ENCODE measurements around the gene LYRM4.

The LYRM4 gene

GRCh38 chr6:5109436-5109835 lies 151.3 kb downstream of the LYRM4 start:
- H4K8ac ChIP-seq (ENCODE audit: low read depth, low read length): no peak overlapping the region
- no peak overlapping the region for H3K14ac ChIP-seq (ENCODE audit: low read length)
- no peak overlapping the region for H3K18ac ChIP-seq (ENCODE audit: low read length)
- H3K4me2 ChIP-seq (ENCODE audit: low read length): no peak overlapping the region
- H3K79me2 ChIP-seq (ENCODE audit: control insufficient read depth, insufficient read depth, low read length, poor library complexity): no peaks in the 10 kb centered on the region
- peaks cover 0 to 2% of the 10 kb centered on the region in 2 experiments for H3K36me3 ChIP-seq (ENCODE audit: control insufficient read depth in 1 of 2, insufficient read depth in 2 of 2, low read length in 2 of 2)
- no peak overlapping the region for H2BK120ac ChIP-seq (ENCODE audit: insufficient read depth, low read length, poor library complexity)
- no peak overlapping the region for H2BK5ac ChIP-seq (ENCODE audit: low read depth, low read length, poor library complexity)
- no peaks in the 10 kb centered on the region for H3K27me3 ChIP-seq (ENCODE audit: insufficient read depth, low read length)
- no peaks in the 10 kb centered on the region for H3K79me1 ChIP-seq (ENCODE audit: low read length)
- no peak overlapping the region for H2BK12ac ChIP-seq (ENCODE audit: low read length)
- H3K4ac ChIP-seq (ENCODE audit: low read depth, low read length): no peak overlapping the region
- no peak overlapping the region for H3K23ac ChIP-seq (ENCODE audit: low read length)
- WGBS (ENCODE audit: extremely low coverage, insufficient coverage, insufficient read length): no CpG with 5 or more reads among the region's 10 CpGs
- H3K27ac ChIP-seq (ENCODE audit: low read depth, low read length): no peak overlapping the region
- no peak overlapping the region for H4K91ac ChIP-seq (ENCODE audit: low read depth, low read length)
- H2AK5ac ChIP-seq (ENCODE audit: low read length): no peak overlapping the region
- H4K12ac ChIP-seq (ENCODE audit: low read depth, low read length): no peak overlapping the region
- no peak for DNase-seq
- no peak overlapping the region for H3K4me3 ChIP-seq (ENCODE audit: low read depth, low read length)
- H2AFZ ChIP-seq (ENCODE audit: insufficient read depth, low read length, poor library complexity): no peak overlapping the region
- no peak overlapping the region for H3K9ac ChIP-seq (ENCODE audit: low read length)
- peaks cover 0 to 12% of the 10 kb centered on the region in 2 experiments for H3K4me1 ChIP-seq (ENCODE audit: control insufficient read depth in 1 of 2, insufficient read depth in 2 of 2, low read length in 2 of 2)
- no peaks in the 10 kb centered on the region for H3K9me3 ChIP-seq (ENCODE audit: insufficient read depth, low read depth, low read length)

GRCh38 chr6:5108536-5109150 lies 152.1 kb downstream of the LYRM4 start:
- H3K36me3 ChIP-seq (ENCODE audit: control insufficient read depth in 1 of 2, insufficient read depth in 2 of 2, low read length in 2 of 2): peaks cover 0 to 2% of the 10 kb centered on the region in 2 experiments
- no peak overlapping the region for H2BK120ac ChIP-seq (ENCODE audit: insufficient read depth, low read length, poor library complexity)
- peaks cover 0 to 12% of the 10 kb centered on the region in 2 experiments for H3K4me1 ChIP-seq (ENCODE audit: control insufficient read depth in 1 of 2, insufficient read depth in 2 of 2, low read length in 2 of 2)
- H3K79me1 ChIP-seq (ENCODE audit: low read length): no peaks in the 10 kb centered on the region
- H3K4me2 ChIP-seq (ENCODE audit: low read length): no peak overlapping the region
- no peaks in the 10 kb centered on the region for H3K79me2 ChIP-seq (ENCODE audit: control insufficient read depth, insufficient read depth, low read length, poor library complexity)
- no peak overlapping the region for H4K8ac ChIP-seq (ENCODE audit: low read depth, low read length)
- H3K23ac ChIP-seq (ENCODE audit: low read length): no peak overlapping the region
- H3K4ac ChIP-seq (ENCODE audit: low read depth, low read length): no peak overlapping the region
- no peaks in the 10 kb centered on the region for H3K27me3 ChIP-seq (ENCODE audit: insufficient read depth, low read length)
- WGBS (ENCODE audit: extremely low coverage, insufficient coverage, insufficient read length): no CpG with 5 or more reads among the region's 6 CpGs
- H2AK5ac ChIP-seq (ENCODE audit: low read length): no peak overlapping the region
- no peak overlapping the region for H3K14ac ChIP-seq (ENCODE audit: low read length)
- no peak overlapping the region for H2BK5ac ChIP-seq (ENCODE audit: low read depth, low read length, poor library complexity)
- no peak for DNase-seq
- H2AFZ ChIP-seq (ENCODE audit: insufficient read depth, low read length, poor library complexity): no peak overlapping the region
- H3K18ac ChIP-seq (ENCODE audit: low read length): no peak overlapping the region
- H4K91ac ChIP-seq (ENCODE audit: low read depth, low read length): no peak overlapping the region
- no peak overlapping the region for H2BK12ac ChIP-seq (ENCODE audit: low read length)
- no peak overlapping the region for H3K27ac ChIP-seq (ENCODE audit: low read depth, low read length)
- H3K9ac ChIP-seq (ENCODE audit: low read length): no peak overlapping the region
- no peaks in the 10 kb centered on the region for H3K9me3 ChIP-seq (ENCODE audit: insufficient read depth, low read depth, low read length)
- peak overlapping the region; percentile 7 for H3K4me3 ChIP-seq (ENCODE audit: low read depth, low read length)
- no peak overlapping the region for H4K12ac ChIP-seq (ENCODE audit: low read depth, low read length)

GRCh38 chr6:5108068-5108467 lies 152.7 kb downstream of the LYRM4 start:
- H3K14ac ChIP-seq (ENCODE audit: low read length): no peak overlapping the region
- no peaks in the 10 kb centered on the region for H3K9me3 ChIP-seq (ENCODE audit: insufficient read depth, low read depth, low read length)
- H3K23ac ChIP-seq (ENCODE audit: low read length): no peak overlapping the region
- no peak overlapping the region for H3K18ac ChIP-seq (ENCODE audit: low read length)
- H3K27ac ChIP-seq (ENCODE audit: low read depth, low read length): no peak overlapping the region
- no peak overlapping the region for H4K12ac ChIP-seq (ENCODE audit: low read depth, low read length)
- H3K36me3 ChIP-seq (ENCODE audit: control insufficient read depth in 1 of 2, insufficient read depth in 2 of 2, low read length in 2 of 2): peaks cover 0 to 2% of the 10 kb centered on the region in 2 experiments
- WGBS (ENCODE audit: extremely low coverage, insufficient coverage, insufficient read length): no CpG with 5 or more reads among the region's 9 CpGs
- no peak overlapping the region for H4K8ac ChIP-seq (ENCODE audit: low read depth, low read length)
- no peak overlapping the region for H3K4me2 ChIP-seq (ENCODE audit: low read length)
- H3K4ac ChIP-seq (ENCODE audit: low read depth, low read length): no peak overlapping the region
- H2BK120ac ChIP-seq (ENCODE audit: insufficient read depth, low read length, poor library complexity): no peak overlapping the region
- no peak overlapping the region for H2AFZ ChIP-seq (ENCODE audit: insufficient read depth, low read length, poor library complexity)
- H4K91ac ChIP-seq (ENCODE audit: low read depth, low read length): no peak overlapping the region
- no peaks in the 10 kb centered on the region for H3K79me2 ChIP-seq (ENCODE audit: control insufficient read depth, insufficient read depth, low read length, poor library complexity)
- peaks cover 0 to 12% of the 10 kb centered on the region in 2 experiments for H3K4me1 ChIP-seq (ENCODE audit: control insufficient read depth in 1 of 2, insufficient read depth in 2 of 2, low read length in 2 of 2)
- DNase-seq: no peak
- H2AK5ac ChIP-seq (ENCODE audit: low read length): no peak overlapping the region
- H2BK12ac ChIP-seq (ENCODE audit: low read length): no peak overlapping the region
- H3K9ac ChIP-seq (ENCODE audit: low read length): no peak overlapping the region
- H2BK5ac ChIP-seq (ENCODE audit: low read depth, low read length, poor library complexity): no peak overlapping the region
- no peaks in the 10 kb centered on the region for H3K27me3 ChIP-seq (ENCODE audit: insufficient read depth, low read length)
- no peaks in the 10 kb centered on the region for H3K79me1 ChIP-seq (ENCODE audit: low read length)
- H3K4me3 ChIP-seq (ENCODE audit: low read depth, low read length): no peak overlapping the region

GRCh38 chr6:5107341-5107740 lies 153.4 kb downstream of the LYRM4 start:
- DNase-seq: no peak
- H3K4me1 ChIP-seq (ENCODE audit: control insufficient read depth in 1 of 2, insufficient read depth in 2 of 2, low read length in 2 of 2): peaks cover 0 to 6% of the 10 kb centered on the region in 2 experiments
- H3K23ac ChIP-seq (ENCODE audit: low read length): no peak overlapping the region
- WGBS (ENCODE audit: extremely low coverage, insufficient coverage, insufficient read length): no CpG with 5 or more reads among the region's 10 CpGs
- no peak overlapping the region for H2AK5ac ChIP-seq (ENCODE audit: low read length)
- H3K36me3 ChIP-seq (ENCODE audit: control insufficient read depth in 1 of 2, insufficient read depth in 2 of 2, low read length in 2 of 2): peaks cover 0 to 2% of the 10 kb centered on the region in 2 experiments
- no peak overlapping the region for H3K9ac ChIP-seq (ENCODE audit: low read length)
- no peaks in the 10 kb centered on the region for H3K27me3 ChIP-seq (ENCODE audit: insufficient read depth, low read length)
- H2BK12ac ChIP-seq (ENCODE audit: low read length): no peak overlapping the region
- no peak overlapping the region for H3K4me2 ChIP-seq (ENCODE audit: low read length)
- no peak overlapping the region for H2AFZ ChIP-seq (ENCODE audit: insufficient read depth, low read length, poor library complexity)
- no peak overlapping the region for H3K4ac ChIP-seq (ENCODE audit: low read depth, low read length)
- no peak overlapping the region for H4K12ac ChIP-seq (ENCODE audit: low read depth, low read length)
- H4K91ac ChIP-seq (ENCODE audit: low read depth, low read length): no peak overlapping the region
- H3K9me3 ChIP-seq (ENCODE audit: insufficient read depth, low read depth, low read length): no peaks in the 10 kb centered on the region
- H3K27ac ChIP-seq (ENCODE audit: low read depth, low read length): no peak overlapping the region
- no peak overlapping the region for H2BK5ac ChIP-seq (ENCODE audit: low read depth, low read length, poor library complexity)
- no peak overlapping the region for H3K14ac ChIP-seq (ENCODE audit: low read length)
- no peak overlapping the region for H2BK120ac ChIP-seq (ENCODE audit: insufficient read depth, low read length, poor library complexity)
- no peak overlapping the region for H4K8ac ChIP-seq (ENCODE audit: low read depth, low read length)
- no peak overlapping the region for H3K4me3 ChIP-seq (ENCODE audit: low read depth, low read length)
- H3K79me1 ChIP-seq (ENCODE audit: low read length): no peaks in the 10 kb centered on the region
- no peak overlapping the region for H3K18ac ChIP-seq (ENCODE audit: low read length)
- H3K79me2 ChIP-seq (ENCODE audit: control insufficient read depth, insufficient read depth, low read length, poor library complexity): no peaks in the 10 kb centered on the region

All from trophoblast cell (in vitro differentiated cells and primary cell).